ENCODE results near the gene SLCO3A1. TPM values are rescaled to one million over a fixed set of nuclear protein-coding genes. Genes with fewer than 3 reads are reported as not detected.

Gene SLCO3A1
- total RNA-seq, 3 donors from 2014 or later, result 8.5 to 14.1 (median 13.6) TPM

- H3K36me3 ChIP-seq, result no peaks in the 10 kb centered on the region
- no peak for TF ChIP-seq POLR2A (IDR thresholded peaks at IDR 0.05)
- no peak for TF ChIP-seq CTCF (IDR thresholded peaks at IDR 0.05)
- DNase-seq (ENCODE audit: low spot score in 2 of 2), result no peak
Measured at GRCh38 chr15:91896341-91897055, 43.0 kb downstream of the SLCO3A1 start.

GRCh38 chr15:91897585-91898372, 44.3 kb downstream of the SLCO3A1 start:
- no peak for DNase-seq (ENCODE audit: low spot score in 2 of 2)
- H3K27me3 ChIP-seq, result no peaks in the 10 kb centered on the region
- H3K9me3 ChIP-seq, result peaks cover 0 to 9% of the 10 kb centered on the region in 2 donors
- no peaks in the 10 kb centered on the region for H3K4me1 ChIP-seq
- no peak overlapping the region for H3K27ac ChIP-seq
- intact Hi-C loops (cut with DNase I; ENCODE audit: low total_unique reads), result no loop called here
- H3K4me3 ChIP-seq, result no peak overlapping the region
- H3K36me3 ChIP-seq, result no peaks in the 10 kb centered on the region
- no peak for TF ChIP-seq POLR2A (IDR thresholded peaks at IDR 0.05)
- TF ChIP-seq POLR2AphosphoS5 (IDR thresholded peaks at IDR 0.05), result no peak
- no peak for TF ChIP-seq CTCF (IDR thresholded peaks at IDR 0.05)

More at GRCh38 chr15:91896341-91897055, 43.0 kb downstream of the SLCO3A1 start:
- Histone ChIP-seq H3K4me1 (no peaks in the 10 kb centered on the region), H3K27me3 (no peaks in the 10 kb centered on the region), H3K4me3 (no peak overlapping the region), H3K9me3 (peaks cover 0 to under 1% of the 10 kb centered on the region in 2 donors), H3K27ac (no peak overlapping the region)
- intact Hi-C loops (cut with DNase I; ENCODE audit: low total_unique reads), result no loop called here

GRCh38 chr15:91898843-91899242, 45.3 kb downstream of the SLCO3A1 start:
- TF ChIP-seq CTCF (IDR thresholded peaks at IDR 0.05) (no peak), POLR2AphosphoS5 (IDR thresholded peaks at IDR 0.05) (no peak), POLR2A (IDR thresholded peaks at IDR 0.05) (no peak)
- Histone ChIP-seq H3K27me3 (no peaks in the 10 kb centered on the region), H3K36me3 (no peaks in the 10 kb centered on the region), H3K27ac (no peak overlapping the region), H3K4me3 (no peak overlapping the region), H3K4me1 (no peaks in the 10 kb centered on the region), H3K9me3 (peaks cover 0 to 9% of the 10 kb centered on the region in 2 donors)
- intact Hi-C loops (cut with DNase I; ENCODE audit: low total_unique reads), result no loop called here
- no peak for DNase-seq (ENCODE audit: low spot score in 2 of 2)

- TF ChIP-seq CTCF (IDR thresholded peaks at IDR 0.05), result no peak
- no peak for TF ChIP-seq POLR2A (IDR thresholded peaks at IDR 0.05)
- no peak for TF ChIP-seq POLR2AphosphoS5 (IDR thresholded peaks at IDR 0.05)
- Histone ChIP-seq H3K4me3 (no peak overlapping the region), H3K4me1 (no peaks in the 10 kb centered on the region), H3K27me3 (no peaks in the 10 kb centered on the region), H3K9me3 (peaks cover 0 to 9% of the 10 kb centered on the region in 2 donors), H3K27ac (no peak overlapping the region), H3K36me3 (no peaks in the 10 kb centered on the region)
- intact Hi-C loops (cut with DNase I; ENCODE audit: low total_unique reads), result loop anchor here (2.0 kb wide), 1 partner anchor 26 kb away; no protein-coding TSS in a partner anchor
- no peak for DNase-seq (ENCODE audit: low spot score in 2 of 2)
Measured at GRCh38 chr15:91904942-91905341, 51.4 kb downstream of the SLCO3A1 start.

GRCh38 chr15:91908391-91908790, 54.9 kb downstream of the SLCO3A1 start:
- no peak for TF ChIP-seq CTCF (IDR thresholded peaks at IDR 0.05)
- TF ChIP-seq POLR2AphosphoS5 (IDR thresholded peaks at IDR 0.05), result no peak
- no peak for TF ChIP-seq POLR2A (IDR thresholded peaks at IDR 0.05)
- Histone ChIP-seq H3K4me3 (no peak overlapping the region), H3K27me3 (no peaks in the 10 kb centered on the region), H3K4me1 (no peaks in the 10 kb centered on the region), H3K36me3 (no peaks in the 10 kb centered on the region), H3K9me3 (no peaks in the 10 kb centered on the region), H3K27ac (no peak overlapping the region)
- DNase-seq (ENCODE audit: low spot score in 2 of 2), result no peak
- intact Hi-C loops (cut with DNase I; ENCODE audit: low total_unique reads), result no loop called here
